Peyer's patch (tissue), 4 donors: ENCODE data around the gene STEAP1B. TPM values are rescaled to one million over a fixed set of nuclear protein-coding genes. Genes with fewer than 3 reads are reported as not detected.

ENCODE experiments used
- DNase-seq, 3 donors: peaks; one replicate each; pipeline ENCODE4 v3.0.0-alpha.2; 2017 to 2019
- H3K27ac ChIP-seq, 4 donors: fragments of 200-600 bp; sonication (generic); one replicate each; pipeline ENCODE4 v1.5.1; 2016 to 2019
- H3K27me3 ChIP-seq, 2 donors: fragments of 200-600 bp; sonication (generic); one replicate each; pipeline ENCODE4 v1.5.1; 2019
- H3K36me3 ChIP-seq, 3 donors: fragments of 200-600 bp; sonication (generic); one replicate each; pipeline ENCODE4 v1.5.1; 2016 to 2019
- H3K4me1 ChIP-seq, 4 donors: fragments of 200-600 bp; sonication (generic); one replicate each; pipeline ENCODE4 v1.5.1; 2016 to 2019
- H3K4me3 ChIP-seq, 4 donors: fragments of 200-600 bp; sonication (generic); 1 replicate in 3 of 4; 2 replicates in 1 of 4; pipeline ENCODE4 v1.5.1; 2016 to 2019; ENCODE audit warnings: mild to moderate bottlenecking in 1 of 4
- H3K9me3 ChIP-seq, 4 donors: fragments of 200-600 bp; sonication (generic); one replicate each; pipeline ENCODE4 v1.5.1; 2016 to 2019; ENCODE audit warnings: mild to moderate bottlenecking in 1 of 4
- POLR2A ChIP-seq, 2 donors: fragments of 450-650 bp; IDR thresholded peaks; one replicate each; pipeline ENCODE4 v1.5.1; 2017; ENCODE audit warnings: antibody characterized with exemption in 2 of 2, mild to moderate bottlenecking in 2 of 2, moderate library complexity in 2 of 2
- total RNA-seq, 4 donors: library from RNA; depleted of rRNA; stranded (reverse); fragments of >200 nt; gene quantifications; one replicate each; pipeline ENCODE4 v1.1.0, GENCODE V29; 2016
- TF ChIP-seq, protein P1 (sequence below), 6 experiments: fragments of 450-650 bp in 4 of 6; fragments of 200-600 bp in 2 of 6; sonication (generic) in 1 of 6; IDR thresholded peaks; one replicate each; pipeline ENCODE4 v1.5.1; 2017 to 2019; ENCODE audit warnings: antibody characterized with exemption in 6 of 6, mild to moderate bottlenecking in 3 of 6, moderate library complexity in 1 of 6

STEAP1B gene
- total RNA-seq, 4 donors from 2014 or later = not detected

DNA sequence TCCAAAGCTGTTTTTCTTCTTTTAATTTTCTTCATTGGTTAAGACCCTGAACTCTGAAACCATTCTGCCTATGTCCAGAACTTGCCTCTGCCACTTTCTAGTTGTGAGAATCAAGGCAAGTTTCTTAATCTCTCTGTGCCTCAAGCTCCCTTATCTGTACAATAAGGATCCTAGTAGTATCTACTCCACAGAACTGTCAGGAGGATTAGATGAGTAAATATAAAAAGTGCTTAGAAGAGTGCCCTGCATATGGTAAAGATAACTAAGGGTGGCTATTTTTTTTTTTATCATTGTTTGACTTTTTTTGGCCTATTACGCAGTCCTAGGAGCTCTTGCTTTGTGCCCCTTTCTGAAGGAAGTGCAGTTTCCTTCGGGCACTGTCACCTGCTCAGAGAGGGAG lies 96.6 kb downstream of the STEAP1B start:
- no peak overlapping the region for H3K27ac ChIP-seq
- no peaks in the 10 kb centered on the region for H3K36me3 ChIP-seq
- no peaks in the 10 kb centered on the region for H3K4me1 ChIP-seq
- DNase-seq = no peak
- H3K4me3 ChIP-seq = no peak overlapping the region
- no peaks in the 10 kb centered on the region for H3K27me3 ChIP-seq
- no peak for TF ChIP-seq POLR2A (IDR thresholded peaks at IDR 0.05)
- TF ChIP-seq, protein P1, sequence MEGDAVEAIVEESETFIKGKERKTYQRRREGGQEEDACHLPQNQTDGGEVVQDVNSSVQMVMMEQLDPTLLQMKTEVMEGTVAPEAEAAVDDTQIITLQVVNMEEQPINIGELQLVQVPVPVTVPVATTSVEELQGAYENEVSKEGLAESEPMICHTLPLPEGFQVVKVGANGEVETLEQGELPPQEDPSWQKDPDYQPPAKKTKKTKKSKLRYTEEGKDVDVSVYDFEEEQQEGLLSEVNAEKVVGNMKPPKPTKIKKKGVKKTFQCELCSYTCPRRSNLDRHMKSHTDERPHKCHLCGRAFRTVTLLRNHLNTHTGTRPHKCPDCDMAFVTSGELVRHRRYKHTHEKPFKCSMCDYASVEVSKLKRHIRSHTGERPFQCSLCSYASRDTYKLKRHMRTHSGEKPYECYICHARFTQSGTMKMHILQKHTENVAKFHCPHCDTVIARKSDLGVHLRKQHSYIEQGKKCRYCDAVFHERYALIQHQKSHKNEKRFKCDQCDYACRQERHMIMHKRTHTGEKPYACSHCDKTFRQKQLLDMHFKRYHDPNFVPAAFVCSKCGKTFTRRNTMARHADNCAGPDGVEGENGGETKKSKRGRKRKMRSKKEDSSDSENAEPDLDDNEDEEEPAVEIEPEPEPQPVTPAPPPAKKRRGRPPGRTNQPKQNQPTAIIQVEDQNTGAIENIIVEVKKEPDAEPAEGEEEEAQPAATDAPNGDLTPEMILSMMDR (IDR thresholded peaks at IDR 0.05) = no peak
- no peaks in the 10 kb centered on the region for H3K9me3 ChIP-seq

DNA sequence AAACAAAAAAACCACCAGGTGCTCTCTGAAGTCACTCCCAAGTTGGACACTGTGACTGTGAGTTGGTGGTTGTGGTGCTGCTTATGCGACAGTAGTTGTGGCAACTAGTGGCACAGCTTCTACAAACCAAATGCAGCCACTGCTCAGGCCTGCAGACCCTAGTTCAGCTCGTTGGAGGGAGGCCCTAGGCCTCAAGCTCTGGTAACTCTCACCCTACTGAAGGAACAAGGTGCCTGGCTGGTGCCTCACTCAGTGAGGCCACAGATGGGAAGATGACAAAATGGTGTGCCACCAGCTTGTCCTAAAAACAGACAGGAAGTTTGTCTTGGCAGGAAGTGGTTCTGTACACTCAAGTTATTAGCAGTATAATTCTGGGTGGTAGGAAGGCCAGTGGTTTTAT lies 97.7 kb downstream of the STEAP1B start:
- Histone ChIP-seq H3K27me3 (no peaks in the 10 kb centered on the region), H3K36me3 (no peaks in the 10 kb centered on the region), H3K4me3 (no peak overlapping the region), H3K27ac (no peak overlapping the region), H3K4me1 (no peaks in the 10 kb centered on the region), H3K9me3 (no peaks in the 10 kb centered on the region)
- DNase-seq = no peak
- TF ChIP-seq, protein P1 (IDR thresholded peaks at IDR 0.05) = no peak
- no peak for TF ChIP-seq POLR2A (IDR thresholded peaks at IDR 0.05)

DNA sequence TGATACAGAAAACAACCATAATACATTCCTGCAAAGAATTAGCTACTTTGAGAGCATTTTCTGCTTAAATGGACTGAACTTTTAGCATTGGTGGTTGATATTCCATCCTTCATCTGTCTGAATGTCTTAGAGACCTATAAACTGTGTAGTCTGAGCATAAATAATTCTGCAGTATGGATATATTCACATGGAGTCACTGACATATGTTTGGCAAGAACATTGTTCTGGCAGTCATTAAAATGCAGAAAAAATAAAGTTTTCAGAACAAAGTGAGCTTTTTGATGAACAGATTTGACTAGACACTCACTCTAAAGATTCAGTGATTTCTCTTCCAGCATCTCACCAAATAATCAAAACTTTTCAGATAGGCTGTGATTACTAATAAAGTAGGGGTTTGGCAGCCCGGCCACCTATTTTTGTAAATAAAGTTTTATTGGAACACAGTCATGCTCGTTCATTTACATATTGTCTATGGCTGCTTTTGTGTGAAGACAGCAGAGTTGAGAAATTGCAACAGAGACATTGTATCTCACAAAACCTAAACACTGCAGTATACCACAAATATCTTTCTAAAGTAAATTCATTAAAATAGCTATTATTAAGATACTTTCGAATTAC lies 98.9 kb downstream of the STEAP1B start:
- no peaks in the 10 kb centered on the region for H3K36me3 ChIP-seq
- H3K4me3 ChIP-seq = no peak overlapping the region
- H3K27me3 ChIP-seq = no peaks in the 10 kb centered on the region
- H3K9me3 ChIP-seq = no peaks in the 10 kb centered on the region
- no peaks in the 10 kb centered on the region for H3K4me1 ChIP-seq
- DNase-seq = no peak
- TF ChIP-seq, protein P1 (IDR thresholded peaks at IDR 0.05) = no peak
- no peak for TF ChIP-seq POLR2A (IDR thresholded peaks at IDR 0.05)
- no peak overlapping the region for H3K27ac ChIP-seq

DNA sequence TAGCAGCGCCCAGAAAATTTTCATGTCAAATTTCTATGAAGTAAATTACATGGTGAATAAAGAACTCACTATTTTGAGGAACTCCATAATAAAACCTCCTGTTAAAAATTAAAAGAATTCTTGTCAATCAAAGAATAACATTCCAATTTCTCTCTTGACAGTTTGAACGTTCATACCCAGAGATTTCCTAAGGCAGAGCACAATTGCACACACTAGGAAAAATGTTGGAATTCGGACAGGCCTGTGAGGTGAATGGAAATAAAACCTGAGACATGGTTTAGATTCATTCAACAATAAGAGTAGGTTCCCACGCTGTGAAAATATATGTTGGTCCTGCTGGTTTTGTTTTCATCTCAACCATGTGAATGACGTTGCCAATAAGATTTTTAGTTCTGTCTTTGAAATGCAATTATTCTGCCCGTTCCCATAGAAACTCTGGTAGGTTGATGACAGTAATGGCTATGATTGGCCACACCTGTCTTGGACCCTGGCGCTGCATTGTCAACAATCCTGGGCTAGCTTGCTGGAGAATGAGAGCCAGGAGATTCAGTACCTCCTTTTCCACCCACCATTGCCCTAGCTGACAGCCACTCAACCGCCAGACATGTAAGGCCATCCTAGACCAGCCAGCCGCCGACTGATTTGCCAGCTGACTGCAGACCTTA lies 99.7 kb downstream of the STEAP1B start:
- Histone ChIP-seq H3K9me3 (no peaks in the 10 kb centered on the region), H3K36me3 (no peaks in the 10 kb centered on the region), H3K4me1 (no peaks in the 10 kb centered on the region), H3K27ac (no peak overlapping the region), H3K4me3 (no peak overlapping the region), H3K27me3 (no peaks in the 10 kb centered on the region)
- no peak for DNase-seq
- TF ChIP-seq, protein P1 (IDR thresholded peaks at IDR 0.05) = no peak
- no peak for TF ChIP-seq POLR2A (IDR thresholded peaks at IDR 0.05)

DNA sequence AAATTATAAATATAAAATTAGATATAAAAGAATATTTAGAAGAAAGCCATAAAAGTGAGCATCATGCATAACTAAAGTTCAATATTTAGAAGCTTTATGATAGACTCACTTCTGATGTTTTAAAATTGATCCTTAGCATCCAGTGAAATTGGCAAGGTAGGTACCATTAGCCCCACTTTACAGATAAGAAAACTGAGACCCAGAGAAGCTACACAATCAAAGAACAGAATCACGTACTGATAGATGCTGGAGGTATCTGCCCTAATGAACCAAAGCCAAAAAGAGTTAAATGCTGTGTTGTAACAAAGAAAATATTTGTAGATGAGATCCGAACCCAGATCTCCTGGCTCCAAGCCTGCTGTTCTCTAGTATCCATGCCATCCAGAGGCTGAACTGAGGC lies 100.4 kb downstream of the STEAP1B start:
- no peaks in the 10 kb centered on the region for H3K4me1 ChIP-seq
- TF ChIP-seq, protein P1 (IDR thresholded peaks at IDR 0.05) = no peak
- no peak for TF ChIP-seq POLR2A (IDR thresholded peaks at IDR 0.05)
- H3K27me3 ChIP-seq = no peaks in the 10 kb centered on the region
- H3K36me3 ChIP-seq = no peaks in the 10 kb centered on the region
- no peaks in the 10 kb centered on the region for H3K9me3 ChIP-seq
- DNase-seq = no peak
- H3K4me3 ChIP-seq = no peak overlapping the region
- no peak overlapping the region for H3K27ac ChIP-seq
